ENCODE data around the gene MAEL. TPM values are rescaled to one million over a fixed set of nuclear protein-coding genes. Genes with fewer than 3 reads are reported as not detected.

The MAEL gene
- total and polyA plus RNA-seq, 4 donors: 0.03 to 0.06 TPM; not detected in 2

DNA sequence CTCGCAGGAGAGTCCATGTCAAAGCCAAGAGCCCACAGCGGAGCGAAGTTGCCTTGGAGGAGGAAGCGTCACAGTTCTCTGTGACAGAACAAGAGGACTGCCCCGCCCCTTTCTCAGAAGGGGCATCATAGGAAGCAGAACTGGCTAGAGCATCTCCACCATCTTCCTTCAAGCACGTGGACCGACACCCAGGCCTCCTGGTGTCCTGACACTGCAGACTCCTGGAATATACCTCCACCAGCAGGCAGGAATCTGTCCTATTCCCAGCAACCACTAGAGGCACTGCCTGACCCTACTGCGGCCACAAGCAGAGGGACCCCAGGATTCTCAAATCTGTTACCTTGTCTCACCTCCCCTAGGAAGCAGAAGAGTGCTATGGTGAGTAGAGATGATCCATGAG is 63.3 kb downstream of the MAEL start:
- no peak for ATAC-seq (ENCODE audit: insufficient read depth, low FRiP score)
- Histone ChIP-seq H3K9ac (ENCODE audit: insufficient read depth in 1 of 2, low read length in 2 of 2) (no peak overlapping the region), H3K27me3 (ENCODE audit: control insufficient read depth in 3 of 3, insufficient read depth in 3 of 3, low read length in 2 of 3) (no peaks in the 10 kb centered on the region), H3K4me1 (ENCODE audit: control insufficient read depth in 5 of 5, insufficient read depth in 5 of 5, low read length in 5 of 5) (no peaks in the 10 kb centered on the region), H3K27ac (ENCODE audit: low read depth in 1 of 2, low read length in 1 of 2) (no peak overlapping the region), H3K36me3 (ENCODE audit: control insufficient read depth in 4 of 4, insufficient read depth in 4 of 4, low read length in 4 of 4) (no peaks in the 10 kb centered on the region), H3K4me3 (no peak overlapping the region), H3K9me3 (ENCODE audit: control insufficient read depth in 4 of 4, insufficient read depth in 3 of 4, low read length in 3 of 4) (no peaks in the 10 kb centered on the region)
- no peak for TF ChIP-seq CTCF (IDR thresholded peaks at IDR 0.05; ENCODE audit: control extremely low read depth, extremely low read depth)
- WGBS, 2 donors: 82 to 89% methylated on average over 8 of the region's 8 CpGs
- no peak for DNase-seq

DNA sequence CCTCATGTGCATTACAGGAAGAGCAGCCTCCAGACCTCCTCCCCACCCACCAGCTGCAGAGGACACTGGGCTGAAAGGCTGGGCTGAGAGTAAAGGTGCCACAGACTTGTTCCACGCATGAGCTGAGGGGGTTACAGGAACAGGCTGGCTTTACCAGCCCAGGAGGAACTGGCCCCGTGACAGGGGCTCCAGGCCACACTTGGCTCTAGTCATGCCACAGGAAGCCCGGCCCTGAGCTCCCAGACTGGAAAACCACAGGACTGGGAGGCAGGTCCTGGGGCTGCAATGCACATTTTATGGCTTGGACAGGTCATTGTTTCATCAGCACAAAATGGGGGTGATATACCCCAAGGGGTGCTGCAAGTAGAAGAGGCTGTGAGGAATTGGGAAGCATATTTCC is 65.5 kb downstream of the MAEL start:
- H3K36me3 ChIP-seq (ENCODE audit: control insufficient read depth in 4 of 4, insufficient read depth in 4 of 4, low read length in 4 of 4): no peaks in the 10 kb centered on the region
- no peak overlapping the region for H3K4me3 ChIP-seq
- no peaks in the 10 kb centered on the region for H3K9me3 ChIP-seq (ENCODE audit: control insufficient read depth in 4 of 4, insufficient read depth in 3 of 4, low read length in 3 of 4)
- H3K27me3 ChIP-seq (ENCODE audit: control insufficient read depth in 3 of 3, insufficient read depth in 3 of 3, low read length in 2 of 3): no peaks in the 10 kb centered on the region
- peaks cover 0 to 2% (median 0%) of the 10 kb centered on the region in 5 donors for H3K4me1 ChIP-seq (ENCODE audit: control insufficient read depth in 5 of 5, insufficient read depth in 5 of 5, low read length in 5 of 5)
- H3K9ac ChIP-seq (ENCODE audit: insufficient read depth in 1 of 2, low read length in 2 of 2): no peak overlapping the region
- no peak for ATAC-seq (ENCODE audit: insufficient read depth, low FRiP score)
- no peak for DNase-seq
- no peak overlapping the region for H3K27ac ChIP-seq (ENCODE audit: low read depth in 1 of 2, low read length in 1 of 2)
- no peak for TF ChIP-seq CTCF (IDR thresholded peaks at IDR 0.05; ENCODE audit: control extremely low read depth, extremely low read depth)
- WGBS, 2 donors: 51 to 63% methylated on average over 3 of the region's 3 CpGs

DNA sequence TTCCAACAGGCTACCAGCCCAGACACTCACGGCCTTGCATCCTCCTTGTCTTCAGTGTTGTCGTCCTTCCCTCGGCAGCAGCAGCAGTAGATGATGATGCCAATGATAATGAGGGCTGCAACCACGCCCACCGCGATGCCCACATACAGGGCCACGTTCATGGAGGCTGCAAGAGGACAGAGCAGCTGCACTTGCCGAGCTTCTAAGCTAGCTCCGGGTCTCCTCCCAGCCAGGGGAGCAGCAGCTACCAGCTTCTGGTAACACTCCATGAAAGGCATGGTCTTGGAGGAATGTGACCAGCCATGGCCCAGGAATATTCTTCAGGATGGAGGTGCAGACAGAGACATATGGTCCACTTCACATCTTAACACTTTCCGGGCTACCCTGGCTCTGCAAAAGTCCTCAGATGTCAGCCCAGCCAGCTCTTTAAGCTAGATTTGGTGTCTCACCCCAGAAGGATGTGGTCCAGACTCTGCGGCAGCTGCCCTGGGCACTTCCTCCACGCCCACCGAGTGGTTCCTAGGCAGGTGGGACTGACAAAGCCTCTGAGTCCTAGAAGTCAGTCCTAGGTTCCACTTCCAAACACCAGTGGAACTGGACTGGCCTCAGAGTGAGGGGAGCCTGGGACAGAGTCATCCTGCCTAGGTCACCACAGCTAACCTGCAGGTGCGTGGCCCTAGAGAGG is 66.0 kb downstream of the MAEL start:
- no peak overlapping the region for H3K27ac ChIP-seq (ENCODE audit: low read depth in 1 of 2, low read length in 1 of 2)
- H3K27me3 ChIP-seq (ENCODE audit: control insufficient read depth in 3 of 3, insufficient read depth in 3 of 3, low read length in 2 of 3): no peaks in the 10 kb centered on the region
- no peak for ATAC-seq (ENCODE audit: insufficient read depth, low FRiP score)
- 77 to 81% methylated on average over 14 of the region's 14 CpGs for WGBS, 2 donors
- peaks cover 0 to 2% (median 0%) of the 10 kb centered on the region in 5 donors for H3K4me1 ChIP-seq (ENCODE audit: control insufficient read depth in 5 of 5, insufficient read depth in 5 of 5, low read length in 5 of 5)
- H3K9ac ChIP-seq (ENCODE audit: insufficient read depth in 1 of 2, low read length in 2 of 2): no peak overlapping the region
- no peaks in the 10 kb centered on the region for H3K36me3 ChIP-seq (ENCODE audit: control insufficient read depth in 4 of 4, insufficient read depth in 4 of 4, low read length in 4 of 4)
- H3K9me3 ChIP-seq (ENCODE audit: control insufficient read depth in 4 of 4, insufficient read depth in 3 of 4, low read length in 3 of 4): no peaks in the 10 kb centered on the region
- DNase-seq: no peak
- no peak overlapping the region for H3K4me3 ChIP-seq
- TF ChIP-seq CTCF (IDR thresholded peaks at IDR 0.05; ENCODE audit: control extremely low read depth, extremely low read depth): no peak
